Measurements from ENCODE around the gene PCDHA11.
A peak's percentile ranks its signal among the peaks of the same experiment; 100 is the strongest.
"Not testable (repeated sequence)": the region's sequence is repeated elsewhere in the genome, so short reads cannot be mapped to it uniquely, and the experiment has no call there.

PCDHA11 gene

DNA sequence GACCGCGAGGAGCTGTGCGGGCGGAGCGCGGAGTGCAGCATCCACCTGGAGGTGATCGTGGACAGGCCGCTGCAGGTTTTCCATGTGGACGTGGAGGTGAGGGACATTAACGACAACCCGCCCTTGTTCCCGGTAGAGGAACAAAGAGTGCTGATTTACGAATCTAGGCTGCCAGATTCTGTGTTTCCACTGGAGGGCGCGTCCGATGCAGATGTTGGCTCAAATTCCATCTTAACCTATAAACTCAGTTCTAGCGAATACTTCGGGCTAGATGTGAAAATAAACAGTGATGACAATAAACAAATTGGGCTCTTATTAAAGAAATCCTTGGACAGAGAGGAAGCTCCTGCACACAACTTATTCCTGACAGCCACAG lies 40.4 kb upstream of the PCDHA11 start:
- H3K27ac ChIP-seq, result no peak overlapping the region
- no peak for TF ChIP-seq ZFX (IDR thresholded peaks at IDR 0.05; ENCODE audit: borderline replicate concordance)

DNA sequence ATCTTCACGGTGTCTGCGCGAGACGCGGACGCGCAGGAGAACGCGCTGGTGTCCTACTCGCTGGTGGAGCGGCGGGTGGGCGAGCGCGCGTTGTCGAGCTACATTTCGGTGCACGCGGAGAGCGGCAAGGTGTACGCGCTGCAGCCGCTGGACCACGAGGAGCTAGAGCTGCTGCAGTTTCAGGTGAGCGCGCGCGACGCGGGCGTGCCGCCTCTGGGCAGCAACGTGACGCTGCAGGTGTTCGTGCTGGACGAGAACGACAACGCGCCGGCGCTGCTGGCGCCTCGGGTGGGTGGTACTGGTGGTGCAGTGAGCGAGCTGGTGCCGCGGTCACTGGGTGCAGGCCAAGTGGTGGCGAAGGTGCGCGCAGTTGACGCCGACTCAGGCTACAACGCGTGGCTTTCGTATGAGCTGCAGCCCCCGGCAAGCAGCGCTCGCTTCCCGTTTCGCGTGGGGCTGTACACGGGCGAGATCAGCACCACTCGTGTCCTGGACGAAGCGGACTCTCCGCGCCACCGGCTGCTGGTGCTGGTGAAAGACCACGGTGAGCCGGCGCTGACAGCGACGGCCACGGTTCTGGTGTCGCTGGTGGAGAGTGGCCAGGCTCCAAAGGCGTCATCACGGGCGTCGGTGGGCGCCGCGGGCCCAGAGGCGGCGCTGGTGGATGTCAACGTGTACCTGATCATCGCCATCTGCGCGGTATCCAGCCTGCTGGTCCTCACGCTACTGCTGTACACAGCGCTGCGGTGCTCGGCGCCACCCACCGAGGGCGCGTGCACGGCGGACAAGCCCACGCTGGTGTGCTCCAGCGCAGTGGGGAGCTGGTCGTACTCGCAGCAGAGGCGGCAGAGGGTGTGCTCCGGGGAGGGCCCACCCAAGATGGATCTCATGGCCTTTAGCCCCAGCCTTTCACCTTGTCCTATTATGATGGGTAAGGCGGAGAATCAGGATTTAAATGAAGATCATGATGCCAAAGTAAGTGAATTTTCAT lies 39.0 kb upstream of the PCDHA11 start:
- not testable (repeated sequence) for H3K27ac ChIP-seq

DNA sequence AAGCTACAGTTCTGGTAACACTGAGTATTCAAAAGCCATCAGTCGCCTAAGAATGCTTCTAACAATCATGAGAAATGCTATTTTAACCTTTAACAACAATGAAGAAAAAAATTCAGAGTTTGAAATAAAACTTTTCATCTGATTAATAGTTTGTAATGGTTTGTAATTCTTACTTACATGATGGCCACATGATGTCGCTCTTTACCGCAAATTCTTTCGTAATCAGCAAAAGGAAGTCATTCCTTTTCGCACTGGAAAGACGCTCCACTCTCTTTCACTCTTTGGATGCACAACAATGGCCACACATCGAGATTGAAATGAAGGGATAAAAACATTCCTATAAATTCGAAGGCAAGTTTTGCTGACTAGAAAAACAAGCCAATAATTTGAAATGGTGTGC lies 34.8 kb upstream of the PCDHA11 start, which contains the start of gene PCDHA7:
Gene PCDHA7, plus strand, starts transcription at position 277 of the 400 bp plus-strand sequence. Its CDS starts 115 bp downstream, at position 392.
- TF ChIP-seq, protein P1, sequence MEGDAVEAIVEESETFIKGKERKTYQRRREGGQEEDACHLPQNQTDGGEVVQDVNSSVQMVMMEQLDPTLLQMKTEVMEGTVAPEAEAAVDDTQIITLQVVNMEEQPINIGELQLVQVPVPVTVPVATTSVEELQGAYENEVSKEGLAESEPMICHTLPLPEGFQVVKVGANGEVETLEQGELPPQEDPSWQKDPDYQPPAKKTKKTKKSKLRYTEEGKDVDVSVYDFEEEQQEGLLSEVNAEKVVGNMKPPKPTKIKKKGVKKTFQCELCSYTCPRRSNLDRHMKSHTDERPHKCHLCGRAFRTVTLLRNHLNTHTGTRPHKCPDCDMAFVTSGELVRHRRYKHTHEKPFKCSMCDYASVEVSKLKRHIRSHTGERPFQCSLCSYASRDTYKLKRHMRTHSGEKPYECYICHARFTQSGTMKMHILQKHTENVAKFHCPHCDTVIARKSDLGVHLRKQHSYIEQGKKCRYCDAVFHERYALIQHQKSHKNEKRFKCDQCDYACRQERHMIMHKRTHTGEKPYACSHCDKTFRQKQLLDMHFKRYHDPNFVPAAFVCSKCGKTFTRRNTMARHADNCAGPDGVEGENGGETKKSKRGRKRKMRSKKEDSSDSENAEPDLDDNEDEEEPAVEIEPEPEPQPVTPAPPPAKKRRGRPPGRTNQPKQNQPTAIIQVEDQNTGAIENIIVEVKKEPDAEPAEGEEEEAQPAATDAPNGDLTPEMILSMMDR (IDR thresholded peaks at IDR 0.05), result no peak
- no peak for TF ChIP-seq ZFX (IDR thresholded peaks at IDR 0.05; ENCODE audit: borderline replicate concordance)
- no peak within 1 kb of the TSS for H3K27ac ChIP-seq

DNA sequence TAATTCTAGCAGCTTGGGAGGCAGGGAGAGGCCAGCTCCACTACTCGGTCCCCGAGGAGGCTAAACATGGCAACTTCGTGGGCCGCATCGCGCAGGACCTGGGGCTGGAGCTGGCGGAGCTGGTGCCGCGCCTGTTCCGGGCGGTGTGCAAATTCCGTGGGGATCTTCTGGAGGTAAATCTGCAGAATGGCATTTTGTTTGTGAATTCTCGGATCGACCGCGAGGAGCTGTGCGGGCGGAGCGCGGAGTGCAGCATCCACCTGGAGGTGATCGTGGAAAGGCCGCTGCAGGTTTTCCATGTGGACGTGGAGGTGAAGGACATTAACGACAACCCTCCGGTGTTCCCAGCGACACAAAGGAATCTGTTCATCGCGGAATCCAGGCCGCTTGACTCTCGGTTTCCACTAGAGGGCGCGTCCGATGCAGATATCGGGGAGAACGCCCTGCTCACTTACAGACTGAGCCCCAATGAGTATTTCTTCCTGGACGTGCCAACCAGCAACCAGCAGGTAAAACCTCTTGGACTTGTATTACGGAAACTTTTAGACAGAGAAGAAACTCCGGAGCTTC lies 34.2 kb upstream of the PCDHA11 start:
- H3K27ac ChIP-seq, result not testable (repeated sequence)

DNA sequence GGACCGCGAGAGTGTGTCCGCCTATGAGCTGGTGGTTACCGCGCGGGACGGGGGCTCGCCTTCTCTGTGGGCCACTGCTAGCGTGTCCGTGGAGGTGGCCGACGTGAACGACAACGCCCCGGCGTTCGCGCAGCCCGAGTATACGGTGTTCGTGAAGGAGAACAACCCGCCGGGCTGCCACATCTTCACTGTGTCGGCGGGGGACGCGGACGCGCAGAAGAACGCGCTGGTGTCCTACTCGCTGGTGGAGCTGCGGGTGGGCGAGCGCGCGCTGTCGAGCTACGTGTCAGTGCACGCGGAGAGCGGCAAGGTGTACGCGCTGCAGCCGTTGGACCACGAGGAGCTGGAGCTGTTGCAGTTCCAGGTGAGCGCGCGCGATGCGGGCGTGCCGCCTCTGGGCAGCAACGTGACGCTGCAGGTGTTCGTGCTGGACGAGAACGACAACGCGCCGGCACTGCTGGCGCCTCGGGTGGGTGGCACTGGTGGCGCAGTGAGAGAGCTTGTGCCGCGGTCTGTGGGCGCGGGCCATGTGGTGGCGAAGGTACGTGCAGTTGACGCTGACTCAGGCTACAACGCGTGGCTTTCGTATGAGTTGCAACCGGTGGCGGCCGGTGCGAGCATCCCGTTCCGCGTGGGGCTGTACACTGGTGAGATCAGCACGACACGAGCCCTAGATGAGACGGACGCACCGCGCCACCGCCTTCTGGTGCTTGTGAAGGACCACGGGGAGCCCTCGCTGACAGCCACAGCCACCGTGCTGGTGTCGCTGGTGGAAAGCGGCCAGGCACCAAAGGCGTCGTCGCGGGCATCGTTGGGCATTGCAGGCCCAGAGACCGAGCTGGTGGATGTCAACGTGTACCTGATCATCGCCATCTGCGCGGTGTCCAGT lies 32.9 kb upstream of the PCDHA11 start:
- H3K27ac ChIP-seq, result no peak overlapping the region
- TF ChIP-seq ZFX (IDR thresholded peaks at IDR 0.05; ENCODE audit: borderline replicate concordance), result no peak
- TF ChIP-seq, protein P1 (IDR thresholded peaks at IDR 0.05), result no peak

DNA sequence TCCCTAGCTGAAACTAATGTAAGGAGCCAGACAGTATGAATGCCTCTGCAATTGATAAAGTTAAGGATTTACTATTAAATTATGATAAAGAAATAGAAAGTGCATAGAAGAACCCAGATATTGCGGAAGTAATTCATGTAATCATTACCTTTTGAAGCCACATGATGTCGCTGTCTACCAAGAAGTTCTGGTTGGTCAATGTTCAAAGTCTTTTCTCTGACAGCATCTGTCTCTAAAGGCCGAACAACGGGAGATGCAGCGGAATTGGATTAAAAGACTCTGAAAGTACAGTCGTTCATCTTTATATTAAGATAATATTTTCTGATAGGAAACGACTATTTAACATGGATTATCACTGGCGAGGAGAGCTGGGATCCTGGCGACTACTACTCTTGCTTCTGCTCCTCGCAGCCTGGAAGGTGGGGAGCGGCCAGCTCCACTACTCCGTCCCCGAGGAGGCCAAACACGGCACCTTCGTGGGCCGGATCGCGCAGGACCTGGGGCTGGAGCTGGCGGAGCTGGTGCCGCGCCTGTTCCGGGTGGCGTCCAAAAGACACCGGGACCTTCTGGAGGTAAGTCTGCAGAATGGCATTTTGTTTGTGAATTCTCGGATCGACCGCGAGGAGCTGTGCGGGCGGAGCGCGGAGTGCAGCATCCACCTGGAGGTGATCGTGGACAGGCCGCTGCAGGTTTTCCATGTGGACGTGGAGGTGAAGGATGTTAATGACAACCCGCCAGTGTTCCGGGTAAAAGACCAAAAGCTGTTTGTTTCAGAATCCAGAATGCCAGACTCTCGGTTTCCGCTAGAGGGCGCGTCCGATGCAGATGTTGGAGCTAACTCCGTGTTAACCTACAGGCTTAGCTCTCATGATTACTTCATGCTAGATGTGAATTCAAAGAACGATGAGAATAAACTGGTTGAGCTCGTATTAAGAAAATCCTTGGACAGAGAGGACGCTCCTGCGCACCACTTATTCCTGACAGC lies 27.5 kb upstream of the PCDHA11 start, which contains the start of gene PCDHA8:
Gene PCDHA8, plus strand, starts transcription at position 210 of the 985 bp plus-strand sequence. Its CDS starts 135 bp downstream, at position 345.
- H3K27ac ChIP-seq, result peak within 1 kb of the TSS; percentile 67
- no peak for TF ChIP-seq ZFX (IDR thresholded peaks at IDR 0.05; ENCODE audit: borderline replicate concordance)
- TF ChIP-seq, protein P1 (IDR thresholded peaks at IDR 0.05), result peak; percentile 88

DNA sequence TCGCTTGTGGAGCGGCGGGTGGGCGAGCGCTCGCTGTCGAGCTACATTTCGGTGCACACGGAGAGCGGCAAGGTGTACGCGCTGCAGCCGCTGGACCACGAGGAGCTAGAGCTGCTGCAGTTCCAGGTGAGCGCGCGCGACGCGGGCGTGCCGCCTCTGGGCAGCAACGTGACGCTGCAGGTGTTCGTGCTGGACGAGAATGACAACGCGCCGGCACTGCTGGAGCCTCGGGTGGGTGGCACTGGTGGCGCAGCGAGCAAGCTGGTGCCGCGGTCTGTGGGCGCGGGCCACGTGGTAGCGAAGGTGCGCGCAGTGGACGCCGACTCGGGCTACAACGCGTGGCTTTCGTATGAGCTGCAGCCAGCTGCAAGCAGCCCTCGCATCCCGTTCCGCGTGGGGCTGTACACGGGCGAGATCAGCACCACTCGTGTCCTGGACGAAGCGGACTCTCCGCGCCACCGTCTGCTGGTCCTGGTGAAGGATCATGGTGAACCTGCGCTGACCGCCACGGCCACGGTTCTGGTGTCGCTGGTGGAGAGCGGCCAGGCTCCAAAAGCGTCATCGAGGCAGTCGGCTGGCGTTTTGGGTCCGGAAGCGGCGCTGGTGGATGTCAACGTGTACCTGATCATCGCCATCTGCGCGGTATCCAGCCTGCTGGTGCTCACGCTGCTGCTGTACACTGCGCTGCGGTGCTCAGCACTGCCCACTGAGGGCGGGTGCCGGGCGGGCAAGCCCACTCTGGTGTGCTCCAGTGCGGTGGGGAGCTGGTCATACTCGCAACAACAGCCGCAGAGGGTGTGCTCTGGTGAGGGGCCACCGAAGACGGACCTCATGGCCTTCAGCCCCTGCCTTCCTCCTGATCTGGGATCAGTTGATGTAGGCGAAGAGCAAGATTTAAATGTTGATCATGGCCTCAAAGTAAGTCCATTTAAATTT lies 25.7 kb upstream of the PCDHA11 start:
- H3K27ac ChIP-seq, result no peak overlapping the region
- TF ChIP-seq, protein P1 (IDR thresholded peaks at IDR 0.05), result no peak

DNA sequence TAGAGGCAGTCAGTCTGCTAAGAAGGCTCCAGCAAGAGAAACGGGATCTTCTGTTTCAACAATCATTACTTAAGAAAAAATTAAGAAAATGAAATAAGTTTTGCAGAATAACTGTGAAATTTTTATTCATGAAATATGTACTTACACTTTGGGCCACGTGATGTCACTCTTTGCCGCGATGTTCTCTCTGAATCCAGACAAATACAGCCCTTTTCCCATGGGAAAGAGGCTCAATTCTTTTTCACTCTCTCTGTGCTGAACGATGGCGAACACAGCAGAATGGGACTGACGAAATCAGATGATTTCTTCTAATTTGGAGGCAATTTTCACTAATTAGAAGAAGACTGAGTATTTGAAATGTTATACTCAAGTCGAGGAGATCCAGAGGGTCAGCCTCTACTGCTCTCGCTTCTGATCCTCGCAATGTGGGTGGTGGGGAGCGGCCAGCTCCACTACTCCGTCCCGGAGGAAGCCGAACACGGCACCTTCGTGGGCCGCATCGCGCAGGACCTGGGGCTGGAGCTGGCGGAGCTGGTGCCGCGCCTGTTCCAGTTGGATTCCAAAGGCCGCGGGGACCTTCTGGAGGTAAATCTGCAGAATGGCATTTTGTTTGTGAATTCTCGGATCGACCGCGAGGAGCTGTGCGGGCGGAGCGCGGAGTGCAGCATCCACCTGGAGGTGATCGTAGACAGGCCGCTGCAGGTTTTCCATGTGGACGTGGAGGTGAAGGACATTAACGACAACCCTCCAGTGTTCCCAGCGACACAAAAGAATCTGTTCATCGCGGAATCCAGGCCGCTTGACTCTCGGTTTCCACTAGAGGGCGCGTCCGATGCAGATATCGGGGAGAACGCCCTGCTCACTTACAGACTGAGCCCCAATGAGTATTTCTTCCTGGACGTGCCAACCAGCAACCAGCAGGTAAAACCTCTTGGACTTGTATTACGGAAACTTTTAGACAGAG lies 20.3 kb upstream of the PCDHA11 start, which contains the start of gene PCDHA9:
Gene PCDHA9, plus strand, starts transcription at position 244 of the 964 bp plus-strand sequence. Its CDS starts 114 bp downstream, at position 358.
- not testable (repeated sequence) for H3K27ac ChIP-seq

DNA sequence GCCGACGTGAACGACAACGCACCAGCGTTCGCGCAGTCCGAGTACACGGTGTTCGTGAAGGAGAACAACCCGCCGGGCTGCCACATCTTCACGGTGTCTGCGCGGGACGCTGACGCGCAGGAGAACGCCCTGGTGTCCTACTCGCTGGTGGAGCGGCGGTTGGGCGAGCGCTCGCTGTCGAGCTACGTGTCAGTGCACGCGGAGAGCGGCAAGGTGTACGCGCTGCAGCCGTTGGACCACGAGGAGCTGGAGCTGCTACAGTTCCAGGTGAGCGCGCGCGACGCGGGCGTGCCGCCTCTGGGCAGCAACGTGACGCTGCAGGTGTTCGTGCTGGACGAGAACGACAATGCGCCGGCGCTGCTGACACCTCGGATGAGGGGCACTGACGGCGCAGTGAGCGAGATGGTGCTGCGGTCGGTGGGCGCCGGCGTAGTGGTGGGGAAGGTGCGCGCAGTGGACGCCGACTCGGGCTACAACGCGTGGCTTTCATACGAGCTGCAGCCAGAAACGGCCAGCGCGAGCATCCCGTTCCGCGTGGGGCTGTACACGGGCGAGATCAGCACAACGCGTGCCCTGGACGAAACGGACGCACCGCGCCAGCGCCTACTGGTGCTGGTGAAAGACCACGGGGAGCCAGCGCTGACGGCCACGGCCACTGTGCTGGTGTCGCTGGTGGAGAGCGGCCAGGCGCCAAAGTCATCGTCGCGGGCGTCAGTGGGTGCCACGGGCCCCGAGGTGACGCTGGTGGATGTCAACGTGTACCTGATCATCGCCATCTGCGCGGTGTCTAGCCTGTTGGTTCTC lies 18.7 kb upstream of the PCDHA11 start:
- H3K27ac ChIP-seq, result not testable (repeated sequence)
